Colonic mucosa (tissue), 4 donors: ENCODE results near the gene CXCL13. TPM values are rescaled to one million over a fixed set of nuclear protein-coding genes. Genes with fewer than 3 reads are reported as not detected.

Source experiments
- DNase-seq: peaks from one replicate; pipeline ENCODE4 v3.0.0-alpha.2; 2020
- H3K27ac ChIP-seq: fragments of 200-600 bp; one replicate; pipeline ENCODE4 v1.8.0; 2021
- H3K27me3 ChIP-seq: fragments of 200-600 bp; one replicate; pipeline ENCODE4 v1.8.0; 2021
- H3K36me3 ChIP-seq: fragments of 200-600 bp; one replicate; pipeline ENCODE4 v1.8.0; 2021
- H3K4me1 ChIP-seq: fragments of 200-600 bp; one replicate; pipeline ENCODE4 v1.8.0; 2021; ENCODE audit warnings: mild to moderate bottlenecking
- H3K4me3 ChIP-seq: fragments of 200-600 bp; one replicate; pipeline ENCODE4 v1.8.0; 2021
- H3K9ac ChIP-seq, 2 donors: one replicate each; pipeline ENCODE4 v1.7.0; 2013; ENCODE audit warnings: control low read depth in 2 of 2, low read depth in 2 of 2, low read length in 2 of 2
- H3K9me3 ChIP-seq: fragments of 200-600 bp; one replicate; pipeline ENCODE4 v1.8.0; 2021
- CTCF ChIP-seq: fragments of 200-600 bp; IDR thresholded peaks from one replicate; pipeline ENCODE4 v1.8.0; 2022; ENCODE audit warnings: antibody characterized with exemption, mild to moderate bottlenecking
- intact Hi-C: fragments of 100-400 bp; cut with DNase I; formaldehyde crosslinking; loops from one replicate; pipeline ENCODE4 v1.14.1; 2022
- total RNA-seq, 2 donors: library from RNA; stranded (reverse); fragmentation: NEBNext Ultra II Directional in 1 of 2; extraction: Animal tissue kit (Norgen Biotek cat#: 25700) in 1 of 2; gene quantifications; one replicate each; pipeline ENCODE4 v1.2.1, GENCODE V29; 2021
- donor health status: healthy.
- donor health status: DM: no; HTN: no; CAD: no.
- donor health status: DM: no; HTN: no; CAD: no.

The CXCL13 gene
- total RNA-seq, 2 donors from 2014 or later, result 0.35 to 1.1 TPM

- Histone ChIP-seq H3K9ac (peak overlapping the region in 1 of 2 donors; percentile 12), H3K27me3 (no peaks in the 10 kb centered on the region), H3K4me1 (no peaks in the 10 kb centered on the region), H3K4me3 (no peak overlapping the region), H3K36me3 (no peaks in the 10 kb centered on the region), H3K27ac (no peak overlapping the region), H3K9me3 (no peaks in the 10 kb centered on the region)
- no peak for DNase-seq
- intact Hi-C loops, result no loop called here
- TF ChIP-seq CTCF, result no peak
Observed at GRCh38 chr4:77582711-77583110, 22.9 kb upstream of the CXCL13 start.

- no peak for TF ChIP-seq CTCF
Observed at GRCh38 chr4:77586951-77587383, 18.7 kb upstream of the CXCL13 start.

GRCh38 chr4:77590482-77590881, 15.1 kb upstream of the CXCL13 start:
- no peaks in the 10 kb centered on the region for H3K4me1 ChIP-seq
- no peak for TF ChIP-seq CTCF
- H3K9ac ChIP-seq, result no peak overlapping the region
- H3K9me3 ChIP-seq, result no peaks in the 10 kb centered on the region
- intact Hi-C loops, result no loop called here
- H3K27me3 ChIP-seq, result no peaks in the 10 kb centered on the region
- no peak overlapping the region for H3K27ac ChIP-seq
- no peaks in the 10 kb centered on the region for H3K36me3 ChIP-seq
- H3K4me3 ChIP-seq, result no peak overlapping the region
- no peak for DNase-seq

More at GRCh38 chr4:77586951-77587383, 18.7 kb upstream of the CXCL13 start:
- Histone ChIP-seq H3K4me1 (no peaks in the 10 kb centered on the region), H3K9ac (no peak overlapping the region), H3K9me3 (no peaks in the 10 kb centered on the region), H3K27me3 (no peaks in the 10 kb centered on the region), H3K27ac (no peak overlapping the region), H3K4me3 (no peak overlapping the region), H3K36me3 (no peaks in the 10 kb centered on the region)
- DNase-seq, result no peak
- intact Hi-C loops, result no loop called here

- intact Hi-C loops, result no loop called here
- no peaks in the 10 kb centered on the region for H3K36me3 ChIP-seq
- H3K4me3 ChIP-seq, result no peak overlapping the region
- TF ChIP-seq CTCF, result no peak
- no peak overlapping the region for H3K27ac ChIP-seq
- H3K9me3 ChIP-seq, result no peaks in the 10 kb centered on the region
- H3K4me1 ChIP-seq, result no peaks in the 10 kb centered on the region
- DNase-seq, result no peak
- no peak overlapping the region for H3K9ac ChIP-seq
- no peaks in the 10 kb centered on the region for H3K27me3 ChIP-seq
Observed at GRCh38 chr4:77591532-77591931, 14.1 kb upstream of the CXCL13 start.

GRCh38 chr4:77593101-77593500, 12.5 kb upstream of the CXCL13 start:
- Histone ChIP-seq H3K9me3 (no peaks in the 10 kb centered on the region), H3K27ac (no peak overlapping the region), H3K4me1 (no peaks in the 10 kb centered on the region), H3K4me3 (no peak overlapping the region), H3K27me3 (no peaks in the 10 kb centered on the region), H3K36me3 (no peaks in the 10 kb centered on the region), H3K9ac (no peak overlapping the region)
- TF ChIP-seq CTCF, result no peak
- intact Hi-C loops, result no loop called here
- DNase-seq, result no peak

- Histone ChIP-seq H3K36me3 (no peaks in the 10 kb centered on the region), H3K4me1 (no peaks in the 10 kb centered on the region), H3K27ac (no peak overlapping the region), H3K9ac (no peak overlapping the region), H3K27me3 (no peaks in the 10 kb centered on the region), H3K4me3 (no peak overlapping the region), H3K9me3 (no peaks in the 10 kb centered on the region)
- intact Hi-C loops, result no loop called here
- DNase-seq, result no peak
- TF ChIP-seq CTCF, result no peak
Observed at GRCh38 chr4:77593993-77594392, 11.6 kb upstream of the CXCL13 start.
